ENCODE results near the gene STMP1. TPM values are rescaled to one million over a fixed set of nuclear protein-coding genes. Genes with fewer than 3 reads are reported as not detected.

STMP1 gene
- total and polyA plus RNA-seq, 2 of the 13 experiments (the other 11 are each of a cell fraction or from before 2014, with no cell fraction given): 7.2 to 16.2 TPM

DNA sequence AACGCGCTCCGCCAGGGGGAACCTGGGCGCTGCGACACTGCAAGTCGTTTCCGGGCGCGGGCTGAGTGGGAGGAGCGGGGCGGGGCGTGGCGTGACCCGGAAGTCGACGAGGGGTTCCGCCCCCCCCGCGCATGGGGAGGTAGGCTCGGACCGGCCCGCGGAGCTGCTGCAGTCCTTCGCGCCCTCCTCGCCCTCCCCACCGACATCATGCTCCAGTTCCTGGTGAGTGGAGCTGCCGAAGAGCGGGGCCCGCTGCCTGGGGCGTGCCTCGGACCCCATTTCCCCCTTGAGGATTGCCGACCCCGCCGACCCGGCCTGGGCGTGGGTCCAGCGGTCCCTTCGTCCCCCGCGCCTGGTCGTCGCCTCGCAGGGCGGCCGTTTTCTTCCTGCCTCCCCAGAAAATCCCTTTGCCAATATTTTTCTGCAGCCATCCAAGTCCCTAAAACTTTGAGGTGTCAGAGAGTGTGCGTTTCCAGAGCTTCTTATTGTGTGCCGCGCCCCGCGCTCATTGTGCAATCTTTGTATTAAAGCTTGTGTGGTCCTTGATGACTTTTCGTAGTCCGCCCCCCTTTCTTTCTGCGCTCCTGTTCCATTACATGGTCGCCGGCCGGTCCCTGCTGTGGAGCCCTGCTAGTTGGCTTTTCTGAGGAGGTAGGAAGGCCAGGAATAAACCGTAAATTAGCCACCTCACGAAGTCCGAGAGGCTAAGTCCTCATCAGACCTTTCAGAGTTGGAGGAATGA lies at the start of gene STMP1 (continued):
- TF ChIP-seq, protein P1, sequence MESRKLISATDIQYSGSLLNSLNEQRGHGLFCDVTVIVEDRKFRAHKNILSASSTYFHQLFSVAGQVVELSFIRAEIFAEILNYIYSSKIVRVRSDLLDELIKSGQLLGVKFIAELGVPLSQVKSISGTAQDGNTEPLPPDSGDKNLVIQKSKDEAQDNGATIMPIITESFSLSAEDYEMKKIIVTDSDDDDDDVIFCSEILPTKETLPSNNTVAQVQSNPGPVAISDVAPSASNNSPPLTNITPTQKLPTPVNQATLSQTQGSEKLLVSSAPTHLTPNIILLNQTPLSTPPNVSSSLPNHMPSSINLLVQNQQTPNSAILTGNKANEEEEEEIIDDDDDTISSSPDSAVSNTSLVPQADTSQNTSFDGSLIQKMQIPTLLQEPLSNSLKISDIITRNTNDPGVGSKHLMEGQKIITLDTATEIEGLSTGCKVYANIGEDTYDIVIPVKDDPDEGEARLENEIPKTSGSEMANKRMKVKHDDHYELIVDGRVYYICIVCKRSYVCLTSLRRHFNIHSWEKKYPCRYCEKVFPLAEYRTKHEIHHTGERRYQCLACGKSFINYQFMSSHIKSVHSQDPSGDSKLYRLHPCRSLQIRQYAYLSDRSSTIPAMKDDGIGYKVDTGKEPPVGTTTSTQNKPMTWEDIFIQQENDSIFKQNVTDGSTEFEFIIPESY (CRISPR knock-in tag; IDR thresholded peaks at IDR 0.05): 0 out of 2 replicates have a peak, but pooled peaks have one; percentile 30
- no peak for TF ChIP-seq ZNF3 (CRISPR knock-in tag; IDR thresholded peaks at IDR 0.05)
- TF ChIP-seq, protein P2, sequence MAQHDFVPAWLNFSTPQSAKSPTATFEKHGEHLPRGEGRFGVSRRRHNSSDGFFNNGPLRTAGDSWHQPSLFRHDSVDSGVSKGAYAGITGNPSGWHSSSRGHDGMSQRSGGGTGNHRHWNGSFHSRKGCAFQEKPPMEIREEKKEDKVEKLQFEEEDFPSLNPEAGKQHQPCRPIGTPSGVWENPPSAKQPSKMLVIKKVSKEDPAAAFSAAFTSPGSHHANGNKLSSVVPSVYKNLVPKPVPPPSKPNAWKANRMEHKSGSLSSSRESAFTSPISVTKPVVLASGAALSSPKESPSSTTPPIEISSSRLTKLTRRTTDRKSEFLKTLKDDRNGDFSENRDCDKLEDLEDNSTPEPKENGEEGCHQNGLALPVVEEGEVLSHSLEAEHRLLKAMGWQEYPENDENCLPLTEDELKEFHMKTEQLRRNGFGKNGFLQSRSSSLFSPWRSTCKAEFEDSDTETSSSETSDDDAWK (CRISPR knock-in tag; IDR thresholded peaks at IDR 0.05): no peak
- TF ChIP-seq, protein P3, sequence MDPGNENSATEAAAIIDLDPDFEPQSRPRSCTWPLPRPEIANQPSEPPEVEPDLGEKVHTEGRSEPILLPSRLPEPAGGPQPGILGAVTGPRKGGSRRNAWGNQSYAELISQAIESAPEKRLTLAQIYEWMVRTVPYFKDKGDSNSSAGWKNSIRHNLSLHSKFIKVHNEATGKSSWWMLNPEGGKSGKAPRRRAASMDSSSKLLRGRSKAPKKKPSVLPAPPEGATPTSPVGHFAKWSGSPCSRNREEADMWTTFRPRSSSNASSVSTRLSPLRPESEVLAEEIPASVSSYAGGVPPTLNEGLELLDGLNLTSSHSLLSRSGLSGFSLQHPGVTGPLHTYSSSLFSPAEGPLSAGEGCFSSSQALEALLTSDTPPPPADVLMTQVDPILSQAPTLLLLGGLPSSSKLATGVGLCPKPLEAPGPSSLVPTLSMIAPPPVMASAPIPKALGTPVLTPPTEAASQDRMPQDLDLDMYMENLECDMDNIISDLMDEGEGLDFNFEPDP (CRISPR knock-in tag; conservative IDR thresholded peaks at IDR 0.05): no peak
- peak; percentile 81 for TF ChIP-seq CREB1 (IDR thresholded peaks at IDR 0.05)
- TF ChIP-seq CREB1 (CRISPR knock-in tag; IDR thresholded peaks at IDR 0.05): peak; percentile 72
- TF ChIP-seq EHMT2 (IDR thresholded peaks at IDR 0.05; ENCODE audit: borderline replicate concordance, low read depth, low read length): no peak
- TF ChIP-seq SRSF4 (IDR thresholded peaks at IDR 0.05; ENCODE audit: low read depth, low read length, poor library complexity, severe bottlenecking): no peak
- TF ChIP-seq, protein P4, sequence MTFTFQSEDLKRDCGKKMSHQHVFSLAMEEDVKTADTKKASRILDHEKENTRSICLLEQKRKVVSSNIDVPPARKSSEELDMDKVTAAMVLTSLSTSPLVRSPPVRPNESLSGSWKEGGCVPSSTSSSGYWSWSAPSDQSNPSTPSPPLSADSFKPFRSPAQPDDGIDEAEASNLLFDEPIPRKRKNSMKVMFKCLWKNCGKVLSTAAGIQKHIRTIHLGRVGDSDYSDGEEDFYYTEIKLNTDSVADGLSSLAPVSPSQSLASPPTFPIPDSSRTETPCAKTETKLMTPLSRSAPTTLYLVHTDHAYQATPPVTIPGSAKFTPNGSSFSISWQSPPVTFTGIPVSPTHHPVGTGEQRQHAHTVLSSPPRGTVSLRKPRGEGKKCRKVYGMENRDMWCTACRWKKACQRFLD (CRISPR knock-in tag; IDR thresholded peaks at IDR 0.05; ENCODE audit: borderline replicate concordance): peak; percentile 63; the same call in 1 of the 2 replicates
- peak; percentile 15 for TF ChIP-seq FOXA3 (CRISPR knock-in tag; IDR thresholded peaks at IDR 0.05)
- TF ChIP-seq KMT2B (CRISPR knock-in tag; IDR thresholded peaks at IDR 0.05): peak; percentile 99
- TF ChIP-seq ZNF839 (CRISPR knock-in tag; IDR thresholded peaks at IDR 0.05; ENCODE audit: borderline replicate concordance): no peak
- TF ChIP-seq ZNF431 (CRISPR knock-in tag; IDR thresholded peaks at IDR 0.05; ENCODE audit: borderline replicate concordance, low read depth): peak; percentile 69; the same call in 1 of the 2 replicates
- TF ChIP-seq, protein P5, sequence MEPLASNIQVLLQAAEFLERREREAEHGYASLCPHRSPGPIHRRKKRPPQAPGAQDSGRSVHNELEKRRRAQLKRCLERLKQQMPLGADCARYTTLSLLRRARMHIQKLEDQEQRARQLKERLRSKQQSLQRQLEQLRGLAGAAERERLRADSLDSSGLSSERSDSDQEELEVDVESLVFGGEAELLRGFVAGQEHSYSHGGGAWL (CRISPR knock-in tag; IDR thresholded peaks at IDR 0.05): peak; percentile 73; the same call in 1 of the 2 replicates
- TF ChIP-seq, protein P6, sequence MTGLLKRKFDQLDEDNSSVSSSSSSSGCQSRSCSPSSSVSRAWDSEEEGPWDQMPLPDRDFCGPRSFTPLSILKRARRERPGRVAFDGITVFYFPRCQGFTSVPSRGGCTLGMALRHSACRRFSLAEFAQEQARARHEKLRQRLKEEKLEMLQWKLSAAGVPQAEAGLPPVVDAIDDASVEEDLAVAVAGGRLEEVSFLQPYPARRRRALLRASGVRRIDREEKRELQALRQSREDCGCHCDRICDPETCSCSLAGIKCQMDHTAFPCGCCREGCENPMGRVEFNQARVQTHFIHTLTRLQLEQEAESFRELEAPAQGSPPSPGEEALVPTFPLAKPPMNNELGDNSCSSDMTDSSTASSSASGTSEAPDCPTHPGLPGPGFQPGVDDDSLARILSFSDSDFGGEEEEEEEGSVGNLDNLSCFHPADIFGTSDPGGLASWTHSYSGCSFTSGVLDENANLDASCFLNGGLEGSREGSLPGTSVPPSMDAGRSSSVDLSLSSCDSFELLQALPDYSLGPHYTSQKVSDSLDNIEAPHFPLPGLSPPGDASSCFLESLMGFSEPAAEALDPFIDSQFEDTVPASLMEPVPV (CRISPR knock-in tag; IDR thresholded peaks at IDR 0.05): peak; percentile 72; the same call in 1 of the 2 replicates
- no peak for TF ChIP-seq IKZF1 (IDR thresholded peaks at IDR 0.05)
- TF ChIP-seq, protein P7, sequence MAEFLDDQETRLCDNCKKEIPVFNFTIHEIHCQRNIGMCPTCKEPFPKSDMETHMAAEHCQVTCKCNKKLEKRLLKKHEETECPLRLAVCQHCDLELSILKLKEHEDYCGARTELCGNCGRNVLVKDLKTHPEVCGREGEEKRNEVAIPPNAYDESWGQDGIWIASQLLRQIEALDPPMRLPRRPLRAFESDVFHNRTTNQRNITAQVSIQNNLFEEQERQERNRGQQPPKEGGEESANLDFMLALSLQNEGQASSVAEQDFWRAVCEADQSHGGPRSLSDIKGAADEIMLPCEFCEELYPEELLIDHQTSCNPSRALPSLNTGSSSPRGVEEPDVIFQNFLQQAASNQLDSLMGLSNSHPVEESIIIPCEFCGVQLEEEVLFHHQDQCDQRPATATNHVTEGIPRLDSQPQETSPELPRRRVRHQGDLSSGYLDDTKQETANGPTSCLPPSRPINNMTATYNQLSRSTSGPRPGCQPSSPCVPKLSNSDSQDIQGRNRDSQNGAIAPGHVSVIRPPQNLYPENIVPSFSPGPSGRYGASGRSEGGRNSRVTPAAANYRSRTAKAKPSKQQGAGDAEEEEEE (CRISPR knock-in tag; IDR thresholded peaks at IDR 0.05; ENCODE audit: borderline replicate concordance): peak; percentile 57; the same call in 1 of the 2 replicates
- TF ChIP-seq ZNF10 (CRISPR knock-in tag; IDR thresholded peaks at IDR 0.05; ENCODE audit: borderline replicate concordance, low read depth): no peak
- TF ChIP-seq NR2F2 (IDR thresholded peaks at IDR 0.05; ENCODE audit: borderline replicate concordance, low read depth): no peak

All from HepG2 (cell line).